Thyroid gland (tissue), 4 donors: Measurements from ENCODE around the gene HSF4. TPM values are rescaled to one million over a fixed set of nuclear protein-coding genes. Genes with fewer than 3 reads are reported as not detected.

Source experiments
- DNase-seq, 2 donors: peaks; one replicate each; pipeline ENCODE4 v3.0.0-alpha.2; 2019
- H3K27ac ChIP-seq, 3 donors: fragments of 200-600 bp; sonication (generic); 1 replicate in 2 of 3; 2 replicates in 1 of 3; pipeline ENCODE4 v1.5.1; 2016 to 2019; ENCODE audit warnings: mild to moderate bottlenecking in 1 of 3, moderate library complexity in 1 of 3
- H3K27me3 ChIP-seq: fragments of 200-600 bp; sonication (generic); one replicate; pipeline ENCODE4 v1.5.1; 2019
- H3K36me3 ChIP-seq, 2 donors: fragments of 200-600 bp; sonication (generic); one replicate each; pipeline ENCODE4 v1.5.1; 2016 to 2019
- H3K4me1 ChIP-seq, 2 donors: fragments of 200-600 bp; sonication (generic); one replicate each; pipeline ENCODE4 v1.5.1; 2017 to 2019
- H3K4me3 ChIP-seq, 3 donors: fragments of 200-600 bp; sonication (generic); replicated peaks in 1 of 3; 1 replicate in 2 of 3; 2 replicates in 1 of 3; pipeline ENCODE4 v1.5.1; 2016; ENCODE audit warnings: mild to moderate bottlenecking in 1 of 3
- H3K9me3 ChIP-seq: fragments of 200-600 bp; sonication (generic); one replicate; pipeline ENCODE4 v1.5.1; 2017
- CTCF ChIP-seq, 6 experiments: fragments of 200-600 bp in 3 of 6; fragments of 450-650 bp in 3 of 6; sonication (generic) in 3 of 6; IDR thresholded peaks; one replicate each; pipeline ENCODE4 v1.5.1; 2016 to 2019; ENCODE audit warnings: antibody characterized with exemption in 6 of 6, mild to moderate bottlenecking in 2 of 6, inconsistent platforms in 1 of 6, moderate library complexity in 1 of 6
- POLR2A ChIP-seq, 2 donors: fragments of 450-650 bp; IDR thresholded peaks; one replicate each; pipeline ENCODE4 v1.6.1; 2017; ENCODE audit warnings: antibody characterized with exemption in 2 of 2, mild to moderate bottlenecking in 2 of 2, moderate library complexity in 1 of 2
- WGBS, 2 donors: methylation state at CpG; one replicate each; pipeline ENCODE4 v1.1.5; 2017; 5-methylcytosine and 5-hydroxymethylcytosine counted together
- intact Hi-C: fragments of 100-400 bp; cut with DNase I; formaldehyde crosslinking; loops from one replicate; pipeline ENCODE4 v1.15.1; 2023
- total RNA-seq, 4 donors: library from RNA; depleted of rRNA; stranded (reverse); fragments of >200 nt; gene quantifications; one replicate each; pipeline ENCODE4 v1.2.3, GENCODE V29; 2016

Gene HSF4
- total RNA-seq, 4 donors from 2014 or later: 17.3 to 52.5 (median 36.6) TPM

DNA sequence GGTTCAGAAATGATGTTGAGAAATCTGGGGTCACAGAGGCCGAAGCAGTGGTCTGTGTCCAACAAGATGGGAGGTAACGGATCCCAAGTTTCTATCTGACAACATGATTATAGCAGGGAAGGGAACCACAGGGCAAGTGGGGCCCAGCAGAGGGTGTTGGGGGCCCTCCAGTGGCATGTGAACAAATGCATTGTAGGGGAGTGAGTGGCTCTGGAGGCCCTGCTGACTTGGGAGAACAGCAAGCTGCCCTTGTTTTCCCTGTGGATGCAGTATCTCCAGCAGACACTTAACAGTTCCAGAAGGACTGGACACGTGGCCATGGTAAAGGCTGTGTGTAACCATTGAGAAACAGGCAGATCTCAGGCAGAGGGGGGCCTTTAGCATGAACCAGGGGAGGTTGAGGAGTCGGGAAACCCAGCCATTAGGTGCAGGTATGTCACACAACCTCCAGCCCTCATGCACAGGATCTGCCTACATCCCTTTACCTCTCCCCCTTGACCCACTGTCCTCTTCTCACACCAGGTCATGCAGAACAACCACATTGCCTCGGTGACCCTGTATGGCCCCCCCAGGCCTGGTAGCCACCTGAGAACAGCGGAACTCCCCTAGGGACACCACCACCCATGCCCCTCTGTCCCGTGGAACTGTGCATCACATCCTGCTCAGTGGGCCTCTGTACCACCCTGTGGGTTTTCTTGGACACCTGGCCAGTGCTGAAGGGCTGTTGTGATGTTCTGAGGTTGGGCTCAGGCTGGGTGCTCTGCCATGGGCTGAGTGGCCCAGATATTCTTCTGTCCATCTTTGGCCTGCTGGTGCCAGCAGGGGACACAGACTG is 17.8 kb upstream of the HSF4 start:
- peaks cover 7 to 29% of the 10 kb centered on the region in 2 donors for H3K4me1 ChIP-seq
- H3K4me3 ChIP-seq: no peak overlapping the region
- no peaks in the 10 kb centered on the region for H3K9me3 ChIP-seq
- intact Hi-C loops: no loop called here
- TF ChIP-seq POLR2A (IDR thresholded peaks at IDR 0.05): no peak
- no peak for TF ChIP-seq CTCF (IDR thresholded peaks at IDR 0.05)
- DNase-seq: no peak
- no peaks in the 10 kb centered on the region for H3K27me3 ChIP-seq
- WGBS, 2 donors: 84 to 91% methylated on average over 7 of the region's 7 CpGs
- H3K27ac ChIP-seq: no peak overlapping the region
- H3K36me3 ChIP-seq: peaks cover 33 to 35% of the 10 kb centered on the region in 2 donors

GRCh38 chr16:67147437-67148140 is 17.0 kb upstream of the HSF4 start:
- 89 to 94% methylated on average over 4 of the region's 4 CpGs for WGBS, 2 donors
- H3K36me3 ChIP-seq: peaks cover 25 to 28% of the 10 kb centered on the region in 2 donors
- no peak for TF ChIP-seq CTCF (IDR thresholded peaks at IDR 0.05)
- H3K27ac ChIP-seq: peak overlapping the region in 1 of 3 donors; percentile 28
- DNase-seq: peak; percentile 61 to 70
- no peak overlapping the region for H3K4me3 ChIP-seq
- intact Hi-C loops: no loop called here
- no peaks in the 10 kb centered on the region for H3K9me3 ChIP-seq
- H3K27me3 ChIP-seq: no peaks in the 10 kb centered on the region
- H3K4me1 ChIP-seq: peaks cover 7 to 31% of the 10 kb centered on the region in 2 donors

- WGBS, 2 donors: 96 to 97% methylated on average over 2 of the region's 2 CpGs
- Histone ChIP-seq H3K9me3 (no peaks in the 10 kb centered on the region), H3K4me1 (peaks cover 7 to 31% of the 10 kb centered on the region in 2 donors), H3K4me3 (no peak overlapping the region), H3K27ac (no peak overlapping the region), H3K36me3 (peaks cover 24 to 26% of the 10 kb centered on the region in 2 donors), H3K27me3 (no peaks in the 10 kb centered on the region)
- no peak for DNase-seq
- TF ChIP-seq POLR2A (IDR thresholded peaks at IDR 0.05) (no peak), CTCF (IDR thresholded peaks at IDR 0.05) (no peak)
- intact Hi-C loops: no loop called here
Measured at GRCh38 chr16:67148221-67148620, 16.3 kb upstream of the HSF4 start.

DNA sequence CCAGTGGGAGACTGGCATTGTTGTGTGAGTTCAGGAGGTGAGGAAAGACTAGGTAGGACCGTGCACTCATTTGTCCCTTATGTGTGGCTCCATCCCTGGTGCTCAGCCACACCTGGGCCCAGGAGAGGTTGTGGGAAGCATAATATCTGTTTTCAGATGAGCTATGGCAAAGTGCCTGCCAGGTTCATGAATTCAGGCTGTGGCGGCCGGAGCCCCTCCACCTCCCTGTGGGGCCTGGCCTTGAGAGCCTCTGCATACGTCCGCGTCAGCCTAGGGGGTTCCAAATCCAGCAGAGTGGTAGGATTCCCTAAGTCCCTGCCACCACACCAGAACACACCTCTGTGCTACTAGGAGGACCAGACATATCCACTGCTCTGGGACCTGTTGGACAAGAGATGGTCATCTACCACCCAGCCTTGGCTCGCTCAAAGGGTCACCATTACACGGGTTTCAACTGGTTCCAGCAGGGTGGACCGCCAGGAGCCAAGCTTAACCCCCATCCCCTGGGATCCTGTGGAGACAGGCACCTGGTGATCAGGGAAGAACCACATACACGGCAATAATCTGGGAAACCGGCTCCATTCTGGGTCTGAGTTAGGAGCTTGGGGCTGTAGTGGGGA is 15.8 kb upstream of the HSF4 start:
- intact Hi-C loops: no loop called here
- Histone ChIP-seq H3K27me3 (no peaks in the 10 kb centered on the region), H3K4me3 (no peak overlapping the region), H3K9me3 (no peaks in the 10 kb centered on the region), H3K4me1 (peaks cover 7 to 31% of the 10 kb centered on the region in 2 donors), H3K36me3 (peaks cover 20 to 21% of the 10 kb centered on the region in 2 donors), H3K27ac (no peak overlapping the region)
- DNase-seq: no peak
- TF ChIP-seq POLR2A (IDR thresholded peaks at IDR 0.05) (no peak), CTCF (IDR thresholded peaks at IDR 0.05) (no peak)
- WGBS, 2 donors: 90 to 96% methylated on average over 5 to 9 of the region's 11 CpGs
